H1 (cell line): ENCODE measurements around the gene BRPF3. TPM values are rescaled to one million over a fixed set of nuclear protein-coding genes. Genes with fewer than 3 reads are reported as not detected.

ENCODE experiments used
- CTCF ChIA-PET: fragments of 300-600 bp; sonication (Branson Sonifier 250); formaldehyde crosslinking; loops from one replicate; lab custom pipeline; 2021; ENCODE audit not compliant: partially characterized antibody; lab: Charles Lee
- POLR2A ChIA-PET: fragments of 300-600 bp; sonication (Branson Sonifier 250); formaldehyde crosslinking; loops from one replicate; lab custom pipeline; 2021; ENCODE audit warnings: inconsistent platforms; ENCODE audit not compliant: partially characterized antibody; lab: Charles Lee
- DNase-seq, 2 experiments: peaks; one replicate each; pipeline versions ENCODE4 v3.0.0 to v3.0.0-alpha.2; 2010 to 2022; ENCODE audit warnings: low spot score in 2 of 2, low read depth in 1 of 2, mixed read lengths in 1 of 2
- FAIRE-seq: peaks from 2 replicates; lab custom pipeline; 2011; peaks lifted over from hg19 to GRCh38; lab: Jason Lieb, UNC
- H2AFZ ChIP-seq: 2 replicates; pipeline ENCODE4 v1.8.1; 2012; ENCODE audit warnings: low read length, inconsistent platforms
- H2AK5ac ChIP-seq: 2 replicates; pipeline ENCODE4 v1.6.1; 2013; ENCODE audit warnings: low read depth, low read length
- H2BK120ac ChIP-seq: replicated peaks from 2 replicates; pipeline ENCODE3; 2013; ENCODE audit warnings: low read depth, low read length, inconsistent platforms
- H2BK12ac ChIP-seq: 2 replicates; pipeline ENCODE4 v1.6.1; 2013; ENCODE audit warnings: low read depth, low read length
- H2BK15ac ChIP-seq: 2 replicates; pipeline ENCODE4 v1.6.1; 2013; ENCODE audit warnings: low read length
- H2BK20ac ChIP-seq: 2 replicates; pipeline ENCODE4 v1.6.1; 2013; ENCODE audit warnings: low read length
- H2BK5ac ChIP-seq: 2 replicates; pipeline ENCODE4 v1.6.1; 2013; ENCODE audit warnings: low read depth, low read length
- H3K14ac ChIP-seq: 2 replicates; pipeline ENCODE4 v1.6.1; 2013; ENCODE audit warnings: inconsistent platforms; ENCODE audit not compliant: insufficient read length
- H3K18ac ChIP-seq: 2 replicates; pipeline ENCODE4 v1.6.1; 2013; ENCODE audit warnings: low read length; ENCODE audit errors: extremely low read depth
- H3K23ac ChIP-seq: 2 replicates; pipeline ENCODE4 v1.6.1; 2013; ENCODE audit warnings: inconsistent platforms; ENCODE audit not compliant: insufficient read length
- H3K23me2 ChIP-seq: 2 replicates; pipeline ENCODE4 v1.6.1; 2013; ENCODE audit warnings: low read depth, low read length
- H3K27ac ChIP-seq: 2 replicates; pipeline ENCODE4 v1.6.1; 2011; ENCODE audit warnings: low read depth, low read length, inconsistent platforms
- H3K27me3 ChIP-seq, 4 experiments: replicated peaks in 1 of 4; 1 replicate in 1 of 4; 2 replicates in 3 of 4; pipeline versions ENCODE4 v1.6.1 to v1.8.1; 2011 to 2013; ENCODE audit warnings: low read length in 3 of 4, mild to moderate bottlenecking in 3 of 4, inconsistent platforms in 2 of 4, mixed read lengths in 2 of 4, moderate library complexity in 1 of 4; ENCODE audit not compliant: control insufficient read depth in 3 of 4, insufficient read depth in 3 of 4; ENCODE audit errors: extremely low read depth in 1 of 4
- H3K36me3 ChIP-seq, 4 experiments: 2 replicates each; pipeline versions ENCODE4 v1.6.1 to v1.8.1; 2011 to 2013; ENCODE audit warnings: mild to moderate bottlenecking in 4 of 4, low read length in 3 of 4, moderate library complexity in 2 of 4, control low read depth in 1 of 4, inconsistent platforms in 1 of 4; ENCODE audit not compliant: insufficient read depth in 4 of 4, control insufficient read depth in 2 of 4
- H3K4ac ChIP-seq: replicated peaks from 2 replicates; pipeline ENCODE3; 2013; ENCODE audit warnings: low read length, low read depth, mixed read lengths, inconsistent platforms; ENCODE audit not compliant: insufficient read length
- H3K4me1 ChIP-seq, 4 experiments: replicated peaks in 1 of 4; 1 replicate in 1 of 4; 2 replicates in 3 of 4; pipeline versions ENCODE4 v1.6.1 to v1.8.1; 2011 to 2013; ENCODE audit warnings: low read length in 3 of 4, inconsistent platforms in 2 of 4, mixed read lengths in 1 of 4; ENCODE audit not compliant: insufficient read depth in 4 of 4, control insufficient read depth in 3 of 4
- H3K4me2 ChIP-seq, 2 experiments: 2 replicates each; pipeline versions ENCODE4 v1.6.1 to v1.8.1; 2011 to 2013; ENCODE audit warnings: low read depth in 2 of 2, low read length in 2 of 2, control low read depth in 1 of 2, inconsistent platforms in 1 of 2, mild to moderate bottlenecking in 1 of 2; ENCODE audit not compliant: insufficient read depth in 1 of 2
- H3K4me3 ChIP-seq, 4 experiments: fragments of 200-600, 300-600 bp in 1 of 4; sonication (generic), shearing (Covaris generic), sonication (Bioruptor Twin) in 1 of 4; 2 replicates each; pipeline versions ENCODE4 v1.5.1 to v1.8.1; 2011 to 2016; ENCODE audit warnings: low read length in 4 of 4, low read depth in 3 of 4, control low read depth in 2 of 4, inconsistent platforms in 2 of 4, mild to moderate bottlenecking in 2 of 4, mixed read lengths in 1 of 4, moderate library complexity in 1 of 4; ENCODE audit not compliant: insufficient read depth in 2 of 4; ENCODE audit errors: extremely low read depth in 1 of 4
- H3K56ac ChIP-seq: replicated peaks from 2 replicates; pipeline ENCODE3; 2013; ENCODE audit warnings: low read depth, mild to moderate bottlenecking, mixed read lengths, low read length, inconsistent platforms; ENCODE audit not compliant: insufficient read length
- H3K79me1 ChIP-seq: 2 replicates; pipeline ENCODE4 v1.6.1; 2013; ENCODE audit warnings: low read depth, low read length, control low read depth
- H3K79me2 ChIP-seq, 2 experiments: 2 replicates each; pipeline versions ENCODE4 v1.6.1 to v1.8.1; 2012 to 2013; ENCODE audit warnings: low read length in 2 of 2, mild to moderate bottlenecking in 2 of 2, inconsistent platforms in 1 of 2; ENCODE audit not compliant: insufficient read depth in 2 of 2, control insufficient read depth in 1 of 2
- H3K9ac ChIP-seq, 4 experiments: replicated peaks in 1 of 4; 1 replicate in 1 of 4; 2 replicates in 3 of 4; pipeline versions ENCODE4 v1.6.1 to v1.8.1; 2011 to 2013; ENCODE audit warnings: low read depth in 3 of 4, low read length in 3 of 4, control low read depth in 2 of 4, mild to moderate bottlenecking in 2 of 4, moderate library complexity in 2 of 4, inconsistent platforms in 1 of 4; ENCODE audit errors: extremely low read depth in 1 of 4
- H3K9me3 ChIP-seq, 2 experiments: 2 replicates each; pipeline versions ENCODE4 v1.6.1 to v1.8.1; 2012 to 2013; ENCODE audit warnings: mild to moderate bottlenecking in 2 of 2, moderate library complexity in 2 of 2, control low read depth in 1 of 2, inconsistent platforms in 1 of 2, low read depth in 1 of 2, low read length in 1 of 2, mixed read lengths in 1 of 2; ENCODE audit not compliant: insufficient read depth in 2 of 2
- H4K20me1 ChIP-seq, 2 experiments: replicated peaks in 1 of 2; 2 replicates each; pipeline versions ENCODE3 to v1.8.1; 2011 to 2013; ENCODE audit warnings: inconsistent platforms in 2 of 2, low read length in 2 of 2, mild to moderate bottlenecking in 1 of 2; ENCODE audit not compliant: insufficient read depth in 2 of 2, control insufficient read depth in 1 of 2
- H4K5ac ChIP-seq: 2 replicates; pipeline ENCODE4 v1.6.1; 2013; ENCODE audit warnings: low read length, low read depth, mixed read lengths, inconsistent platforms; ENCODE audit not compliant: insufficient read length
- H4K8ac ChIP-seq: 2 replicates; pipeline ENCODE4 v1.8.0; 2013; ENCODE audit warnings: mild to moderate bottlenecking, moderate library complexity, low read length, inconsistent platforms; ENCODE audit not compliant: insufficient read depth; ENCODE audit errors: extremely low read depth
- H4K91ac ChIP-seq: replicated peaks from 2 replicates; pipeline ENCODE3; 2013; ENCODE audit warnings: low read length, mixed read lengths, inconsistent platforms; ENCODE audit not compliant: insufficient read length
- CHD1 ChIP-seq: IDR thresholded peaks from 2 replicates; pipeline ENCODE4 v1.6.1; 2012; ENCODE audit warnings: low read depth, low read length, improper control_type of control experiment
- CHD2 ChIP-seq: IDR thresholded peaks from 2 replicates; pipeline ENCODE4 v1.6.1; 2012; ENCODE audit warnings: low read length, improper control_type of control experiment
- EGR1 ChIP-seq: IDR thresholded peaks from 2 replicates; pipeline ENCODE4 v1.6.1; 2011; ENCODE audit warnings: low read depth, low read length, borderline replicate concordance
- GABPA ChIP-seq: IDR thresholded peaks from 2 replicates; pipeline ENCODE4 v1.6.1; 2011; ENCODE audit warnings: mild to moderate bottlenecking, low read length, moderate library complexity, borderline replicate concordance; ENCODE audit not compliant: insufficient read depth
- JUN ChIP-seq: IDR thresholded peaks from 2 replicates; pipeline ENCODE4 v1.6.1; 2011; ENCODE audit warnings: low read depth, mild to moderate bottlenecking, improper control_type of control experiment, low read length
- RAD21 ChIP-seq, 2 experiments: IDR thresholded peaks in 1 of 2; conservative IDR thresholded peaks in 1 of 2; 2 replicates each; pipeline ENCODE4 v1.6.1; 2011; ENCODE audit warnings: low read depth in 2 of 2, low read length in 2 of 2, improper control_type of control experiment in 1 of 2, inconsistent platforms in 1 of 2, mild to moderate bottlenecking in 1 of 2, moderate library complexity in 1 of 2
- RBBP5 ChIP-seq: IDR thresholded peaks from 2 replicates; pipeline ENCODE4 v1.7.1; 2012; ENCODE audit warnings: low read depth, mild to moderate bottlenecking, inconsistent platforms, low read length, moderate library complexity, borderline replicate concordance
- SP1 ChIP-seq: IDR thresholded peaks from 2 replicates; pipeline ENCODE4 v1.6.1; 2011; ENCODE audit warnings: low read depth, low read length
- YY1 ChIP-seq: IDR thresholded peaks from 2 replicates; pipeline ENCODE4 v1.6.1; 2011; ENCODE audit warnings: low read depth, mild to moderate bottlenecking, low read length
- WGBS, 2 experiments: shearing (Covaris generic) in 1 of 2; methylation state at CpG; one replicate each; pipeline versions ENCODE4 v1.1.6 to v1.1.7; 2013 to 2015; ENCODE audit warnings: low lambda C conversion rate in 2 of 2, mixed read lengths in 2 of 2, inconsistent platforms in 1 of 2, low coverage in 1 of 2, missing lambda C conversion rate in 1 of 2; ENCODE audit not compliant: insufficient replicate concordance in 2 of 2, insufficient coverage in 1 of 2, insufficient read length in 1 of 2; ENCODE audit errors: extremely low coverage in 1 of 2, missing lambda C conversion rate in 1 of 2; 5-methylcytosine and 5-hydroxymethylcytosine counted together
- polyA plus RNA-seq, 7 experiments: library from polyadenylated mRNA; depleted of rRNA in 3 of 7; stranded (reverse) in 5 of 7; unstranded in 2 of 7; fragments of >200 nt in 5 of 7; fragments of 200-250 nt in 2 of 7; gene quantifications; 1 replicate in 5 of 7; 2 replicates in 1 of 7; 4 replicates in 1 of 7; pipeline versions ENCODE4 v1.2.1 to v1.2.3, GENCODE V29; 2011 to 2013; ENCODE audit warnings: missing spikeins in 2 of 7, mixed read lengths in 2 of 7
- total RNA-seq: library from RNA; stranded (reverse); fragmentation: NEBNext Ultra II Directional; extraction: Animal tissue kit (Norgen Biotek cat#: 25700); gene quantifications from 2 replicates; pipeline ENCODE4 v1.2.1, GENCODE V29; 2021
- TF ChIP-seq, protein P1 (sequence below): IDR thresholded peaks from 2 replicates; pipeline ENCODE4 v1.6.1; 2011; ENCODE audit warnings: low read length, improper control_type of control experiment

BRPF3 gene
- total and polyA plus RNA-seq, 2 of the 8 experiments (the other 6 are each of a cell fraction or from before 2014, with no cell fraction given) = 26.0 to 37.5 TPM

DNA sequence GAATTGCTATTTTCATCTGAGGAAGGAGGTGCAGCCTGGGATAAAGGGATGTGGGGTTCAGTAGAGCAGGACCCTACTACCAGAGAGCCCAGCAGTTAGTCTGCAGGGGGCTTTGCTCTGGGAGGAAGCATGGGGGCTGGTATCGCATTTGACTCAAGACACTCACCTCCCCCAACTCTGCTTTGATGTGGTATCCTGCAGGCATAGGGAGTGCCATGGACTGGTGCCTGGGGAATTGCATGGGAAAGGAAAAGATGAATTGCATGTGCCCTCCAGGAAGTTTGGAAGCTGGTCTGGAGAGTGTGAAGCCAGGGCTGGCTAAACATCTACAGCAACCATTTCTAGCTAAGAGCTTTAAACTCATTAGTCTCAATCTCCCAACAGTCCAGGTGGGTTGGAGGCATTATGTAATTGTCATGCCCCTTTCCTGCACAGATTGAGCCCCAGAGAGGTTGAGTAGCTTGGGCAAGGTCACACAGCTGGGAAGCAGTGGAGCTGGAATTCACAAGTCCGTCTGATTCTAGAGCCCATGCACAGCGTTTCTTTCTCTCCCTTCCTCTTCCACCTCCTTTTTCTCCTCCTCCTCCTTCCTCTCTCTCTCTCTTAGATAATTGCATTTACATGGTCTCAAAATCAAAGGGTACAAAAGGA is 47.1 kb downstream of the BRPF3 start:
- H4K5ac ChIP-seq = no peak overlapping the region
- no peaks in the 10 kb centered on the region for H4K20me1 ChIP-seq
- H3K79me2 ChIP-seq = no peaks in the 10 kb centered on the region
- no peaks in the 10 kb centered on the region for H3K79me1 ChIP-seq
- no peak overlapping the region for H3K4me2 ChIP-seq
- POLR2A ChIA-PET = interaction anchor here (1.7 kb wide), 1 partner anchor 11 kb away, joined by 5 read pairs; no protein-coding TSS in a partner anchor
- H4K91ac ChIP-seq = peak overlapping the region; percentile 22
- H3K18ac ChIP-seq = no peak overlapping the region
- H3K14ac ChIP-seq = no peak overlapping the region
- H3K23me2 ChIP-seq = peaks cover 2% of the 10 kb centered on the region
- H3K36me3 ChIP-seq = no peaks in the 10 kb centered on the region
- WGBS, 2 experiments = 92% methylated on average over 3 of the region's 3 CpGs; no CpG with 5 or more reads in 1 of the 2 experiments
- no peak overlapping the region for H3K4me3 ChIP-seq
- H3K27me3 ChIP-seq = no peaks in the 10 kb centered on the region; a peak in 1 of 7 replicates
- H3K56ac ChIP-seq = no peak overlapping the region
- H2AK5ac ChIP-seq = no peak overlapping the region
- CTCF ChIA-PET = interaction anchor here (0.8 to 2.4 kb wide), 9 partner anchors 14 to 59 kb away, joined by 3 to 13 read pairs (median 4); no protein-coding TSS in a partner anchor
- H3K9ac ChIP-seq = no peak overlapping the region
- no peak for TF ChIP-seq EGR1
- TF ChIP-seq JUN = no peak
- TF ChIP-seq RBBP5 = no peak
- no peak for TF ChIP-seq CHD2
- no peak for TF ChIP-seq GABPA
- TF ChIP-seq, protein P1, sequence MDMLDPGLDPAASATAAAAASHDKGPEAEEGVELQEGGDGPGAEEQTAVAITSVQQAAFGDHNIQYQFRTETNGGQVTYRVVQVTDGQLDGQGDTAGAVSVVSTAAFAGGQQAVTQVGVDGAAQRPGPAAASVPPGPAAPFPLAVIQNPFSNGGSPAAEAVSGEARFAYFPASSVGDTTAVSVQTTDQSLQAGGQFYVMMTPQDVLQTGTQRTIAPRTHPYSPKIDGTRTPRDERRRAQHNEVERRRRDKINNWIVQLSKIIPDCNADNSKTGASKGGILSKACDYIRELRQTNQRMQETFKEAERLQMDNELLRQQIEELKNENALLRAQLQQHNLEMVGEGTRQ = no peak
- no peak for TF ChIP-seq YY1
- no peak for TF ChIP-seq SP1
- no peak for TF ChIP-seq RAD21 (IDR thresholded peaks at IDR 0.05 in 1 of 2, conservative IDR thresholded peaks at IDR 0.05 in 1 of 2; ENCODE audit: low read depth in 2 of 2, low read length in 2 of 2)
- TF ChIP-seq CHD1 = no peak
- FAIRE-seq = no peak
- no peak overlapping the region for H3K27ac ChIP-seq
- no peak overlapping the region for H2BK15ac ChIP-seq
- H2BK12ac ChIP-seq = no peak overlapping the region
- no peak overlapping the region for H4K8ac ChIP-seq
- H3K4ac ChIP-seq = no peak overlapping the region
- no peak overlapping the region for H2BK5ac ChIP-seq
- no peak overlapping the region for H2BK20ac ChIP-seq
- H3K23ac ChIP-seq = no peak overlapping the region
- H3K4me1 ChIP-seq = peaks cover 6 to 16% (median 12%) of the 10 kb centered on the region in 4 experiments
- no peak for DNase-seq
- H2AFZ ChIP-seq = no peak overlapping the region
- no peak overlapping the region for H2BK120ac ChIP-seq
- no peaks in the 10 kb centered on the region for H3K9me3 ChIP-seq
